ENCODE results near the gene AEBP2.

The AEBP2 gene

GRCh38 chr12:19550626-19551025 is 111.3 kb downstream of the AEBP2 start:
- DNase-seq (ENCODE audit: low read depth in 1 of 2, low spot score in 1 of 2) = no peak

DNA sequence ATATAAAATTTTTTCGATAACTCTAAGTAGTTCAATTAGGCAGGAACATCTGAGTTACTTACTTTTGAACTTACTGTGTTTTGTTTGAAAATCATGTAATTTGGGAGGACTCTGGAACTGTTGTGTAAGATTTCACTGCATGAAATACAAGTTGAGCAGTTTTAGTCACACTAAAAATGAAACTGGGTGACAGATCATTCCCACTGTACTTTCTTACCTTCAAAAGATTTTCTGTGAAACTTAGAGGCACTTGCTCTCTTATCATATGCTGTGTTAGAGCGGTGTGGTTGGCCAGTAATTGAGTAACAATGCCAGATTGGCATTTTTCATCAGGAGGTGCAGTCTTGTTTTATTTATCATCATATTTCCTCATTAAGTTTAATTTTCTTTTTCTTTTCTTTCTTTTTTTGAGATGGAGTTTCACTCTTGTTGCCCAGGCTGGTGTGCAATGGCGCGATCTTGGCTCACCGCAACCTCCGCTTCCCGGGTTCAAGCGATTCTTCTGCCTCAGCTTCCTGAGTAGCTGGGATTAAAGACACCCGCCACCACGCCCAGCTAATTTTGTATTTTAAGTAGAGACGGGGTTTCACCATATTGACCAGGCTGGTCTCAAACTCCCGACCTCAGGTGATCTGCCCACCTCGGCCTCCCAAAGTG is 113.3 kb downstream of the AEBP2 start:
- peak in 1 of 2 donors; percentile 14 for DNase-seq (ENCODE audit: low read depth in 1 of 2, low spot score in 1 of 2)

DNA sequence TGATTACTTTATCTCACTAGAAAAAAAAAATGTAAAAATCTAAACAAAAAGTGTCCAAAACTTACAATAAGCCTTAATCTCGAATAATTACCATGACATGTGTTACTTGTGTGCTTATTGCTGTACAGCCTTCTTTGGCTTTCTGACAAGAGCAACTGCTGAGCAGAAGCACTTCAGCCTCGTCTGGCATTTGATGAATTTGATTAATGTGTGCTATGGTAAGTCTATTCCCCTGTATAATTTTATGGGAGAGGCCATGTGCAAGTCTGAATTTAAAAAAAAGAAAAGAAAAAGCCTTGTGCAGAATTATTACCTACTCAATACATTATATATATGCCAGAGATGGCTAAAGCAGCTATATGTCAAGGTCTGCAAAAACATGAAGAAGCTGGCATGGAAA is 113.9 kb downstream of the AEBP2 start:
- DNase-seq (ENCODE audit: low read depth in 1 of 2, low spot score in 1 of 2) = no peak

- no peak for DNase-seq (ENCODE audit: low read depth in 1 of 2, low spot score in 1 of 2)
These were observed 122.2 kb downstream of the AEBP2 start for GRCh38 chr12:19561411-19561961.

All from activated CD4-positive, alpha-beta T cell treated with anti-CD3 and anti-CD28 coated beads, Interleukin-2, amount 50 U/mL, for 24 hours (primary cell).